Upper lobe of right lung (tissue), 1 donor: Measurements from ENCODE around the gene TIGAR. TPM values are rescaled to one million over a fixed set of nuclear protein-coding genes. Genes with fewer than 3 reads are reported as not detected.

Source experiments
- ATAC-seq: fragments of 200-7000 bp; cut with Tn5 transposase; one replicate; pipeline ENCODE4 v1.9.1; 2020; ENCODE audit warnings: mild to moderate bottlenecking, moderate library complexity
- DNase-seq: peaks from one replicate; pipeline ENCODE4 v3.0.0-alpha.2; 2020
- H3K27ac ChIP-seq: fragments of 200-600 bp; one replicate; pipeline ENCODE4 v1.8.0; 2022
- H3K27me3 ChIP-seq: fragments of 200-600 bp; one replicate; pipeline ENCODE4 v1.8.0; 2022; ENCODE audit warnings: mild to moderate bottlenecking
- H3K36me3 ChIP-seq: fragments of 200-600 bp; one replicate; pipeline ENCODE4 v1.8.0; 2022
- H3K4me1 ChIP-seq: fragments of 200-600 bp; one replicate; pipeline ENCODE4 v1.8.0; 2022
- H3K4me3 ChIP-seq: fragments of 200-600 bp; one replicate; pipeline ENCODE4 v1.8.0; 2022; ENCODE audit warnings: mild to moderate bottlenecking
- H3K9me3 ChIP-seq: fragments of 200-600 bp; one replicate; pipeline ENCODE4 v1.8.0; 2022
- CTCF ChIP-seq: fragments of 200-600 bp; IDR thresholded peaks from one replicate; pipeline ENCODE4 v1.8.0; 2022; ENCODE audit warnings: antibody characterized with exemption
- intact Hi-C: fragments of 100-400 bp; cut with DNase I; formaldehyde crosslinking; loops from one replicate; pipeline ENCODE4 v1.11.0; 2022
- total RNA-seq: library from RNA; stranded (reverse); fragmentation: NEBNext Ultra II Directional; extraction: Animal tissue kit (Norgen Biotek cat#: 25700); gene quantifications from one replicate; pipeline ENCODE4 v1.2.1, GENCODE V29; 2021
- donor health status: DM: no; HTN: yes; CAD: no; lungs with severe emphysema.

TIGAR gene
- total RNA-seq, 1 donor from 2014 or later, result 20.0 TPM

DNA sequence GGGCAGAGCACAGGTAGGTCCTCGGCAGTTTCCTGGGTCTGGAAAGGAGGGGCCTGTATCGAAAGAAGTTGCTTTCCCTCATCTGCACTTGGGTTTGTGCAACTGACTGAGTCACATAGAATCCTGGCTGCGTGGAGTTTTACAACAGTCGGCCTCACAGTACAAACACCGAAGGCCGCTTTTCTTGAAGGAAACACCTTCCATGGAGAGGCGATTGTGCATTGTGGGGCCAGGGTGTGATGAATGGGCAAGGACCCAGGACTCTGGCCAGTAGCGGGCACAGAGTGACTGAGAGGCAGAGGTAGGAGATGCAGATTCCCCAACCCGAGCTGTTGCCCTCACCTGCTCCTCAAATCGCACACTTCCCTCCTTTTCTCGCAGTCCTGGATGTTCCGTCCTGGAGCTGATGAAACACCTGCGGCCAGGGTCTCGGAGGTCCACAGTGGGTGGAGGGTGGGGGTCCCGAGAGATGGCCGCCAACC is 39.8 kb upstream of the TIGAR start:
- no peak for DNase-seq
- H3K36me3 ChIP-seq, result peaks cover 67% of the 10 kb centered on the region
- no peak for TF ChIP-seq CTCF
- intact Hi-C loops, result no loop called here
- no peak overlapping the region for H3K27ac ChIP-seq
- H3K27me3 ChIP-seq, result peaks cover 2% of the 10 kb centered on the region
- peaks cover 45% of the 10 kb centered on the region for H3K4me1 ChIP-seq
- ATAC-seq, result no peak
- H3K9me3 ChIP-seq, result no peaks in the 10 kb centered on the region
- H3K4me3 ChIP-seq, result no peak overlapping the region

GRCh38 chr12:4282103-4282891 is 38.7 kb upstream of the TIGAR start:
- Histone ChIP-seq H3K4me3 (no peak overlapping the region), H3K4me1 (peaks cover 44% of the 10 kb centered on the region), H3K27ac (no peak overlapping the region), H3K27me3 (no peaks in the 10 kb centered on the region), H3K9me3 (no peaks in the 10 kb centered on the region), H3K36me3 (peaks cover 69% of the 10 kb centered on the region)
- intact Hi-C loops, result no loop called here
- no peak for TF ChIP-seq CTCF
- DNase-seq (peak; percentile 48), ATAC-seq (no peak)

- peaks cover 69% of the 10 kb centered on the region for H3K36me3 ChIP-seq
- peaks cover 43% of the 10 kb centered on the region for H3K4me1 ChIP-seq
- no peak overlapping the region for H3K4me3 ChIP-seq
- no peak for TF ChIP-seq CTCF
- H3K27me3 ChIP-seq, result no peaks in the 10 kb centered on the region
- intact Hi-C loops, result no loop called here
- ATAC-seq, result no peak
- DNase-seq, result peak; percentile 51
- H3K9me3 ChIP-seq, result no peaks in the 10 kb centered on the region
- no peak overlapping the region for H3K27ac ChIP-seq
Observed at GRCh38 chr12:4282892-4283511, 38.0 kb upstream of the TIGAR start.

DNA sequence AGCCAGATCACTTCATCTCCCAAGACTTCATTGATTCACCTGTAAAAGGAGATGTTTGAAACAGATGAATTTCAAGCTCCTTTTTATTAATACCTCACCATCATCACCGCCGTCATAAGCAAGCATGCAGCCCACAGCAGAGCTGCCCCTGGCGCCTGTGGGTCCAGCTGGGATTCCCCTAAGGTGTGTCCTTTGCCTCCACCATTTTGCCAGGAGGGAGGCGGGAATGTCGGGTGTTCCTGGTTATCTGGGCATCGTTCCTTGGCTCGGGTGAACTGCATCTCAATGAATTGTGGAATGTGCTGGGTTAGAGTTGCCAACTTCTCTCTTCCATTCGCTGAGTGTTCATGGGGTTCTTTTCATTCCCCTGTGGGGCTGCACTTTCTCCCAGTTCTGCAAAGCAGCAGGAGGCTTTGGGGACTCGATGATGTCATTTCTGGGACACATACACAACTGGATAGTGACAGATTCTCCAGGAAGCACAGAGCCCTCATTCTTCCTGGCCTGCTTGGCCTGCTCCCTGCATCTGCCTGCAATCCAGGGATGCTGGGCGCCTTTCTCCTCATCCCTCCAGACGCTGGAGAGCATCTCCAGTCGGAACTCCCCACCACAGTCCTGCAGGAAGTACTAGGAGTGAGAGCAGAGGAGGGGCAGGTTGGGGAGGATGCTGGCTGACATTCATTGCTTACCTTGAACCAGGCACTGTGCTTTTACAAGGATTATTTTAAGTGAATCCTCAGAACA is 37.3 kb upstream of the TIGAR start:
- intact Hi-C loops, result no loop called here
- Histone ChIP-seq H3K9me3 (no peaks in the 10 kb centered on the region), H3K4me3 (no peak overlapping the region), H3K4me1 (peaks cover 43% of the 10 kb centered on the region), H3K36me3 (peaks cover 73% of the 10 kb centered on the region), H3K27me3 (no peaks in the 10 kb centered on the region), H3K27ac (no peak overlapping the region)
- no peak for ATAC-seq
- DNase-seq, result peak; percentile 47
- no peak for TF ChIP-seq CTCF

DNA sequence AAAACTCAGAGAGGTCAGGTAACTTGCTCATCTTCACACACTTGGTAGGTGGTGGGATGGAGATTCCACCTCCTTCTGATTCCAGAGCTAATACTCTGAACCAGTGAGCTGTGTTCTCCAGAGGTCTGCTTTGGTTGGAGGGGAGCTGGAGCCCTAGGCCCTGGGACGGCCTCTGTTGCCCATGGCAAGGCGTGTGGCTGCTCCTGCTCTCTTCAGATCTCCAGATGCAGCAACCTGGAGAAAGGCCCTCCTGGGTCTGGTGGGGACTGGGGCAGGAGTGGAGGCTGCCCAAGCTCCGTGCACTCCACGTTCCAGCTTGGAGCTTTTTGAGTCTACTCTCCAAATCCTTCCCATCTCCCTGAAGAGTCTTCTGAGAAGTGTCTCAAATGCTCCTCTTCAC is 36.7 kb upstream of the TIGAR start:
- Histone ChIP-seq H3K27ac (no peak overlapping the region), H3K4me1 (peaks cover 37% of the 10 kb centered on the region), H3K4me3 (no peak overlapping the region), H3K36me3 (peaks cover 73% of the 10 kb centered on the region), H3K27me3 (no peaks in the 10 kb centered on the region), H3K9me3 (no peaks in the 10 kb centered on the region)
- DNase-seq (no peak), ATAC-seq (no peak)
- TF ChIP-seq CTCF, result no peak
- intact Hi-C loops, result no loop called here
